Panc1 (cell line): ENCODE data around the gene FRMD4A. TPM values are rescaled to one million over a fixed set of nuclear protein-coding genes. Genes with fewer than 3 reads are reported as not detected.

ENCODE experiments used
- ATAC-seq: fragments of 200-7000 bp; cut with Tn5 transposase; 2 replicates; pipeline ENCODE4 v1.9.1; 2020; ENCODE audit warnings: mild to moderate bottlenecking, moderate library complexity
- BruUV-seq: library from RNA; stranded (reverse); fragments of 400-500 nt; replicated peaks from 2 replicates; lab custom pipeline; 2021; lab: Mats Ljungman, UMichigan
- CTCF ChIA-PET: fragments of 300-600 bp; sonication (Branson Sonifier 250); formaldehyde crosslinking; loops from one replicate; lab custom pipeline; 2022; ENCODE audit warnings: antibody characterized with exemption; lab: Charles Lee
- POLR2A ChIA-PET: fragments of 300-600 bp; sonication (Branson Sonifier 250); formaldehyde crosslinking; loops from one replicate; lab custom pipeline; 2022; ENCODE audit warnings: antibody characterized with exemption; lab: Charles Lee
- DNase-seq: peaks from one replicate; pipeline ENCODE4 v3.0.0-alpha.2; 2010; ENCODE audit warnings: low read depth, low spot score
- H3K27ac ChIP-seq: 2 replicates; pipeline ENCODE4 v1.5.1; 2011; ENCODE audit warnings: mild to moderate bottlenecking, low read length, inconsistent platforms
- H3K27me3 ChIP-seq: fragments of 200-500 bp; sonication (Bioruptor generic); 2 replicates; pipeline ENCODE4 v1.6.0; 2014; ENCODE audit warnings: low read length, inconsistent platforms; ENCODE audit not compliant: control insufficient read depth, insufficient read depth
- H3K36me3 ChIP-seq: fragments of 200-500 bp; sonication (Bioruptor generic); 2 replicates; pipeline ENCODE4 v1.5.1; 2014; ENCODE audit warnings: inconsistent platforms, mild to moderate bottlenecking, low read length, moderate library complexity; ENCODE audit not compliant: control insufficient read depth, insufficient read depth
- H3K4me1 ChIP-seq: 2 replicates; pipeline ENCODE4 v1.5.1; 2011; ENCODE audit warnings: inconsistent platforms, mild to moderate bottlenecking, low read length, moderate library complexity; ENCODE audit not compliant: control insufficient read depth, insufficient read depth
- H3K4me3 ChIP-seq, 2 experiments: 2 replicates each; pipeline ENCODE4 v1.5.1; 2011 to 2012; ENCODE audit warnings: low read depth in 2 of 2, low read length in 2 of 2, mild to moderate bottlenecking in 2 of 2, inconsistent platforms in 1 of 2, moderate library complexity in 1 of 2
- H3K9me3 ChIP-seq: fragments of 200-500 bp; sonication (Bioruptor generic); 2 replicates; pipeline ENCODE4 v1.5.1; 2014; ENCODE audit warnings: low read depth, mild to moderate bottlenecking, inconsistent platforms, low read length, moderate library complexity; ENCODE audit not compliant: control insufficient read depth, insufficient read depth
- CTCF ChIP-seq: fragments of 450-650 bp; IDR thresholded peaks from 2 replicates; pipeline ENCODE4 v1.5.1; 2017; ENCODE audit warnings: mild to moderate bottlenecking
- POLR2AphosphoS5 ChIP-seq: IDR thresholded peaks from 2 replicates; pipeline ENCODE4 v1.6.1; 2012; ENCODE audit warnings: mild to moderate bottlenecking, low read depth, low read length, moderate library complexity
- REST ChIP-seq, 2 experiments: IDR thresholded peaks; 2 replicates each; pipeline ENCODE4 v1.6.1; 2011 to 2012; ENCODE audit warnings: low read depth in 2 of 2, control low read depth in 1 of 2, low read length in 1 of 2, mild to moderate bottlenecking in 1 of 2, moderate library complexity in 1 of 2; ENCODE audit not compliant: insufficient read depth in 1 of 2
- SIN3A ChIP-seq: IDR thresholded peaks from 2 replicates; pipeline ENCODE4 v1.6.1; 2012; ENCODE audit warnings: low read depth, mild to moderate bottlenecking, low read length, moderate library complexity, borderline replicate concordance; ENCODE audit not compliant: insufficient read depth
- TCF7L2 ChIP-seq: IDR thresholded peaks from 2 replicates; pipeline ENCODE4 v1.6.1; 2011; ENCODE audit warnings: mild to moderate bottlenecking, low read depth, low read length, inconsistent platforms
- in situ Hi-C: cut with HindIII; loops from 2 replicates; pipeline ENCODE4 v1.10.0; 2016; ENCODE audit warnings: low sequenced_read_pairs, low pct_unique_long_range_greater_than_20kb
- intact Hi-C: fragments of 100-400 bp; cut with micrococcal nuclease; formaldehyde crosslinking; loops from one replicate; pipeline ENCODE4 v1.10.0; 2022; ENCODE audit not compliant: unreplicated experiment
- total RNA-seq: library from RNA; stranded (reverse); gene quantifications from one replicate; pipeline ENCODE4 v1.2.1, GENCODE V29; 2021; ENCODE audit not compliant: unreplicated experiment

The FRMD4A gene
- total RNA-seq, 1 experiment from 2014 or later = 7.1 TPM

GRCh38 chr10:14111208-14111607 lies 219.5 kb downstream of the FRMD4A start:
- Histone ChIP-seq H3K4me3 (no peak overlapping the region), H3K27ac (no peak overlapping the region), H3K36me3 (no peaks in the 10 kb centered on the region), H3K27me3 (no peaks in the 10 kb centered on the region), H3K4me1 (no peaks in the 10 kb centered on the region), H3K9me3 (no peaks in the 10 kb centered on the region)
- intact Hi-C loops = no loop called here
- no TSS peak for BruUV-seq
- POLR2A ChIA-PET = no interaction called here
- ATAC-seq (no peak), DNase-seq (no peak)
- CTCF ChIA-PET = no interaction called here
- no peak for TF ChIP-seq POLR2AphosphoS5
- no peak for TF ChIP-seq CTCF
- TF ChIP-seq SIN3A = no peak
- no peak for TF ChIP-seq REST (IDR thresholded peaks at IDR 0.05; ENCODE audit: insufficient read depth in 1 of 2, low read depth in 2 of 2, low read length in 1 of 2)
- TF ChIP-seq TCF7L2 = no peak
- in situ Hi-C loops = no loop called here

- ChIA-PET CTCF (no interaction called here), POLR2A (no interaction called here)
- no peak overlapping the region for H3K27ac ChIP-seq
- no peaks in the 10 kb centered on the region for H3K27me3 ChIP-seq
- no peaks in the 10 kb centered on the region for H3K9me3 ChIP-seq
- DNase-seq (no peak), ATAC-seq (no peak)
- H3K36me3 ChIP-seq = no peaks in the 10 kb centered on the region
- no peak overlapping the region for H3K4me3 ChIP-seq
- BruUV-seq = no TSS peak
- TF ChIP-seq CTCF (no peak), TCF7L2 (no peak), SIN3A (no peak), POLR2AphosphoS5 (no peak), REST (IDR thresholded peaks at IDR 0.05; ENCODE audit: insufficient read depth in 1 of 2, low read depth in 2 of 2, low read length in 1 of 2) (no peak)
- intact Hi-C loops = no loop called here
- no peaks in the 10 kb centered on the region for H3K4me1 ChIP-seq
- in situ Hi-C loops = no loop called here
These were observed 223.9 kb downstream of the FRMD4A start for GRCh38 chr10:14106828-14107227.
